Measurements from ENCODE around the gene CAPN1.

Gene CAPN1

DNA sequence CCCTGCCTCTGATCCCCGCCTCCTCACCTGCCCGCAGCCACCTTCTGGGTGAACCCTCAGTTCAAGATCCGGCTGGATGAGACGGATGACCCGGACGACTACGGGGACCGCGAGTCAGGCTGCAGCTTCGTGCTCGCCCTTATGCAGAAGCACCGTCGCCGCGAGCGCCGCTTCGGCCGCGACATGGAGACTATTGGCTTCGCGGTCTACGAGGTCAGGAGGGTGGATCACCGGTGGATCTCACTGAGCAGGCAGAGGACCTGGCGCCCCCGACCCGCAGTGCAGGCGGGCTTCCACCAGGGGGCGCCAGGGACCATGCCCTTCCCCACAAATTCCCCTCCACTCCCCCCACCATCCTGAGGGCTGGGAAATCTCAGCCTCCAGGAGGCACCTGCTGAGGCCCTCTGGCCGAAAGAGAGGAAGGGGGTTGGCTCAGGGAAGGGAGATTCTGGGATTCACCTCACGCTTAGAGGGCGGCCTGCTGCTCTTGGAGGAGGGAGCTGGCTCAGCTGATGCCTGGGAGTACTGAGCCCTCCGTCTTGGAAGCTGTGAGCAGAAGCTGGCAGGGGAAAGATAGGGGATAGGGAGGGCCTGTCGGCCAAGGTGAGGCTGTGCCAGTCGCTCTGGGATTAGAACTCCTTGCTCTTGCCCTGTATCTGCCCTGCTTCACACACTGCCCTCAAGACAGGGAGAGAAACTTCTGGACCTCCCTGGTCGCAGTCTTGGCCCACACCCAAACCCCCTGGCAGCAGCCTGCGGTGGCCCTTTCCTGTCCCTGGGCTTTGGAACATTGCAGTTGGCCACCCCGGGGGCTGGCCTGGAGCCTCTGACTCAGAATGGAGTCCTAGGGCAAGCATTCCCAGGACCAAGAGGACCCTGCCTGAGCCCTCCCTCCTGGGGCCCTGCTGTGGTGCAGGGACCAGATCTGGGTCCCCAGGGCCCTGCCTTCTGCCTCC, 23.2 kb downstream of the CAPN1 start:
- peak in 1 of 2 donors; percentile 27 for DNase-seq

DNA sequence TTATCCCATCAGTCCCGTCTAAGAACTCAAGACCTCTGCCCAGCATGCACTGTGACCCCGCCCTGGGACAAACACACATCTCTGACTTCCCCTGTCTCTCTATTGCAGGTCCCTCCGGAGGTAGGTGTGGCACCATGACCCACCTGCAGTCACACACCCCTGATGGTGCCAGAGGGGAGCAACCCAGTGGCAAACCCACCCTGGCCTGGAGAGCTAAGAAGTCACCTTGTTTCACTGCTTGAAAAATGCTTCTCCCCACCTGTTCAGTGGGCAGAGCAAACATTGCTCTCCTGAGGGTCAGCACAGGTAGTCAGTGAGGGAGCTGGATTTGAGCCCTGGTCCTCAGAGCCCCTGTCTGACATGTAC, 23.9 kb downstream of the CAPN1 start:
- DNase-seq, result no peak

DNA sequence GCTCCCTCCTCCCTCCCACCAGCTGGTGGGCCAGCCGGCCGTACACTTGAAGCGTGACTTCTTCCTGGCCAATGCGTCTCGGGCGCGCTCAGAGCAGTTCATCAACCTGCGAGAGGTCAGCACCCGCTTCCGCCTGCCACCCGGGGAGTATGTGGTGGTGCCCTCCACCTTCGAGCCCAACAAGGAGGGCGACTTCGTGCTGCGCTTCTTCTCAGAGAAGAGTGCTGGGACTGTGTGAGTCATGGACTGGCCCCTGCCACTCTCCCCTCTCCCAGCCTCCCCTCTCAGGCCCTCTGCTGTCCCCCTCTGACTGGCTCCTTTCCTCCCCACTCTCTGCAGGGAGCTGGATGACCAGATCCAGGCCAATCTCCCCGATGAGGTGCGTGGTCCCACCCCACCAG, 24.7 kb downstream of the CAPN1 start:
- no peak for DNase-seq

DNA sequence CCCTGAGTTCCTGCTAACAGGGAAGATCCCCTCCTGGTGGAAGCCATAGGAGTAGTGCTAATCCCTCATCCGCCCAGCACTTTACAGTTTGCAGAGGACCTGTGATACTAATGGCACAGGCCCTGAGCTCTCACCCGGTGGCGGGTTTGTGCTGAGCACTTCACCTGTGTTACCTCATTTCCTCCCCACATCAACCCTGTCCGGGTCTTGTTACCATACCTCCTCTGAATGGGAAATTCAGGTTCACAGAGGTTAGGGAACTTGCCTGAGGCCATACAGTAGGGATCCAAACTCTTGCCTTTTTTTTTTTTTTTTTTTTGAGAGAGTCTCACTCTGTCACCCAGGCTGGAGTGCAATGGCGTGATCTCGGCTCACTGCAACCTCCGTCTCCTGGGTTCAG, 25.2 kb downstream of the CAPN1 start:
- no peak for DNase-seq

DNA sequence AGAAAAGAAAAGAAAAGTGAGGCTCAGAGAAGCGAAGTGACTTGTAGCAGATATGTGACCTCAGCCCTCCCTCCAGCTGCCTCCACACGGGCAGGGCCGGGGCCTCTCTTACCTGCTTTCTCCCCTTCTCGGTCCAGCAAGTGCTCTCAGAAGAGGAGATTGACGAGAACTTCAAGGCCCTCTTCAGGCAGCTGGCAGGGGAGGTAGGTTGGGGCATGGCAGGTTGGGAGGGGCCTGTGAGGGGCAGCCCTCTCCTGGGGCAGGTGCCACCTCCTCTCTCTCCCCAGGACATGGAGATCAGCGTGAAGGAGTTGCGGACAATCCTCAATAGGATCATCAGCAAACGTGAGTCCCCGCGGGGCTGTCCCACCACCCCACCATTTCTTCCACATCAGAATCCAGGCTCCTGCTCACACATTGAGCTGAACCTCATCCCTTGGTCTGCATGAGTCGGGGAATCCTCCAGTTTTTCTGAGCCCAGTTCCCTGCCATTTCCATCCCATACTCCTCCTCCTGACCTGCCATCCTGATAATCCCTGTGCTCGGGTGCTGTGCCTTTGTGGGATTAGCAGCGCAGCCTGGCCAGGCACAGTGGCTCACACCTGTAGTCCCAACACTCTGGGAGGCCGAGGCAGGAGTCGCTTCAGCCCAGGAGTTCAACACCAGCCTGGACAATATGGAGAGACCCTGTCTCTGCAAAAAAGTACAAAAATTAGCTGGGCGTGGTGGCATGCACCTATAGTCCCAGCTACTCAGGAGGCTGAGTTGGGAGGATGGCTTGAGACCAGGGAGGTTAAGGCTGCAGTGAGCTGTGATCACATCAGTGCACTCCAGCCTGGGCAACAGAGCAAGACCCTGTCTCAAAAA, 26.4 kb downstream of the CAPN1 start:
- no peak for DNase-seq

DNA sequence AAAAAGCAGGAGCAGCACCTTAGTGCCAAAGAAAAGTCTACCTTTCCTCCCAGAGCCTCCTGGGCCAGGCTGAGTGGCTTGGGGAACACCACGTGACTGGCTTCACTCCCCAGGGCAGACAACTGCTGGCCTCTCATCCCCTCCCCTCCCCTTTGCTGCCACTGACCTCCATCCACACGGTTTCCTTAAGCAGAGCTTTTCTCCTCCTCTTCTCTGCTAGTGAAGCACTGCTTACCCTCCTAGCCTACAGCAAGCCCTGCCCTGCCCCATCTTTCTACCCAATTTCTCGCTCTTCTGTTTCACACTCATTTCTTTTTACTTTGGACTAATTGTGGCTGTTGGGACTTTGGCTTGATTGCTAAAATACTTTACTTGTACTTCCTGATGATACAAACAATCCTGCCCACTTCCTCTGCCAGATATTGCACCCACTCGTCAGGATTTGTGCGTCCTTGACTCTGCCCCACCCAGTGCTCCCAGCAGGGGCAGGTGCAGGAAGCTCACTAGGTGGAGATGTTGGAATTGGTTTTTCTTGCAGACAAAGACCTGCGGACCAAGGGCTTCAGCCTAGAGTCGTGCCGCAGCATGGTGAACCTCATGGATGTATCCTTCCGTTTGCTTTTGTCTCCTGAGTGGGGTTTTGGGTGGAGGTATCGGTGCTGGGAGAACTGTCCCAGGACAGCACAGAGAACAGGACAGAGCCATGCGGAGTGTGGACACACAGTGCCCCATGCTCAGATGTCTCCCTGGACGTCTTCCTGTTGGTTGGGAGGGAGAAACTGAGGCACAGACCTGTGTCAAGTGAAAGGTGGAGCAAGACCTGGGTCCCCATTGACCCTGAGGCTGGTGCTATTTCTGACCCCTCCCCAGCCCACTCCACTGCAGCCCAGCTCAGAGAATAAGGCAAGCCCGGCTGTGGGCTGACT, 27.3 kb downstream of the CAPN1 start:
- DNase-seq, result no peak

DNA sequence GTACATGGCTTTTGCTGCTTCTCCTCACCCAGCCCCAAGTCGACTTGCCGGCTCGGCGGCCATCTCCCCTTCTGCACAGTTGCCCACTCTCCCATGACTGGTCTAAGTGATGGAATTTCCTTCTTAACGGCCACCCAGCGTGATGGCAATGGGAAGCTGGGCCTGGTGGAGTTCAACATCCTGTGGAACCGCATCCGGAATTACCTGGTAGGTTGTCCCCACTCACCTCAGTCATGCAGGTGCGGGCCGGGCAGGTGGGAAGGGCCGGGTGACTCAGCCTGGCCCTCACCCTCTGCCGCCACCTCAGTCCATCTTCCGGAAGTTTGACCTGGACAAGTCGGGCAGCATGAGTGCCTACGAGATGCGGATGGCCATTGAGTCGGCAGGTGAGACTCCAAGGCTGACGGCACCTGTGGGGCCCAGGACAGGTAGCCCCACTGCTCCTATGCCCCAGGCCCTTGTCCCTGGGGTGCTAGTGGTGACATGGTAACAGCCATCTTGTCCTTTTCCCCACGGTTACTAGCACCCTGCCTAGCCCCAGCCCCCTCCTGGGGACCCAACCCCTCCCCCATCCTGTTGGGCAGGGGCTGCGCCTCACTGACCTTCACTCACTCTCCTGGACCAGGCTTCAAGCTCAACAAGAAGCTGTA, 28.1 kb downstream of the CAPN1 start:
- DNase-seq, result no peak

DNA sequence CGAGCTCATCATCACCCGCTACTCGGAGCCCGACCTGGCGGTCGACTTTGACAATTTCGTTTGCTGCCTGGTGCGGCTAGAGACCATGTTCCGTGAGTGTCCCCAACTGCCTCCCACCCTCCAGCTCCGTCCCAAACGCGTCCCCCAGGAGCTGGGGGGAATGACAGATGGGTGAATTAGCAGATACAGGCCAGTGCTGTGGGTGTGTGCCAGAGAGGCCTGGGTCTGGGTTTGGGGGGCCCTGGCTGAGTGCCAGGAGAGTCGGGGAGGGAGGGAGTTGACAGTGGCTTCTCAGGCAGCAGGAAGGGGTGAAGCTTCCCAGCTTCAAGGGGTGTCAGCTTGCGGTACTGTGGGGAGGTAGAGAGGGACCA, 28.6 kb downstream of the CAPN1 start:
- no peak for DNase-seq

DNA sequence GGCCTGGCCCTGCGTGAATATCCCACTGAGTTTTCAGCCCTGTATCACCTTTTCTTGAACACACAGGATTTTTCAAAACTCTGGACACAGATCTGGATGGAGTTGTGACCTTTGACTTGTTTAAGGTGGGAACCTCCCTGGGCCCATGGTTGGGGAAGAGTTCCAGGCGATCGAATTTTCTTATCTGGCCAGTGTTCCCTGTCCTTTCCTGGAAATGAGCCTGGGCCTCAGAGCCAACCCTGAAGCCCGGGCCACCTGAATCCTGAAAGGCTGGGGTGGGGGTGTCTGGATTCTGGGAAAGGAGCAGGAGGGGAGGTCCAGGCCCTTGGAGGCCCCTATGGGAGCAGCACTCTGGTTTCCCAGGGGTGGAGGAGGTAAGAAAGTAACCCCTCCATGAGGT, 29.0 kb downstream of the CAPN1 start:
- no peak for DNase-seq

DNA sequence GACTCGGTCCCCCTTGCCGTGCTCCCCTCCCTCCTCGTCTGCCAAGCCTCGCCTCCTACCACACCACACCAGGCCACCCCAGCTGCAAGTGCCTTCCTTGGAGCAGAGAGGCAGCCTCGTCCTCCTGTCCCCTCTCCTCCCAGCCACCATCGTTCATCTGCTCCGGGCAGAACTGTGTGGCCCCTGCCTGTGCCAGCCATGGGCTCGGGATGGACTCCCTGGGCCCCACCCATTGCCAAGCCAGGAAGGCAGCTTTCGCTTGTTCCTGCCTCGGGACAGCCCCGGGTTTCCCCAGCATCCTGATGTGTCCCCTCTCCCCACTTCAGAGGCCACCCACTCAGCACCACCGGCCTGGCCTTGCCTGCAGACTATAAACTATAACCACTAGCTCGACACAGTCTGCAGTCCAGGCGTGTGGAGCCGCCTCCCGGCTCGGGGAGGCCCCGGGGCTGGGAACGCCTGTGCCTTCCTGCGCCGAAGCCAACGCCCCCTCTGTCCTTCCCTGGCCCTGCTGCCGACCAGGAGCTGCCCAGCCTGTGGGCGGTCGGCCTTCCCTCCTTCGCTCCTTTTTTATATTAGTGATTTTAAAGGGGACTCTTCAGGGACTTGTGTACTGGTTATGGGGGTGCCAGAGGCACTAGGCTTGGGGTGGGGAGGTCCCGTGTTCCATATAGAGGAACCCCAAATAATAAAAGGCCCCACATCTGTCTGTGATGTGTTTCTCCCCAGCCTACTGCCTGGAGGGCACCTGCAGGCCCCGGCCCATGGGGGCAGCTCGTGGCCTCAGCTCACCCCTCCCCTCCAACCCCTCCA, 29.8 kb downstream of the CAPN1 start:
- DNase-seq, result no peak

DNA sequence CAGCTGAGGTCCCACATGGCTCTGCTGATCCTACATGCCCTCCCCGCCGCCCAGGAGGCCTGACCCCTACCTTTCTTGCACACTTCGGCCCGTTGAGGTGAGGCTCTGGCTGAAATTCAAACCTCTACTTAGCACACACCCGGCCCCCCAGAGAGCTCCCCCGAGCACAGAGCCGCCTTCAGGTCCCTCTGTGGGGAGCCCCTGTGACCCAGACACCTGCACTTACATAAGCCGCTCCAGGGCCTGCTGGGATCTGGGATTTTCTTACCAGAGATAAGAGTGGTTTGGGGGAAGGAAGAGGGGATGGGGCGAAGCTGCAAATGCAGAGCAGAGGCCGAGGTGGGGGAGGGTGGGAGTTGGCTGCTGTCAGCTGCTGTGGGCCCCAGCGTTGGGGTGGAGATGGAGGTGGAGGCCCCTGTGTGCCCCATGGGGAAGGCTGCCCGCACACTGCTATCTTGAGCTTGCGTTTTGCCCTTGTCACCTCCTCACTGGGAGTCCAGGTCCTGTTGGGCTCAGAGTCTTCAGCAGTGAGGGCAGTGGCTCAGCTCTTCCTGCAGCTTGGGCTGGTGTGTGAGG, 30.6 kb downstream of the CAPN1 start:
- no peak for DNase-seq

DNA sequence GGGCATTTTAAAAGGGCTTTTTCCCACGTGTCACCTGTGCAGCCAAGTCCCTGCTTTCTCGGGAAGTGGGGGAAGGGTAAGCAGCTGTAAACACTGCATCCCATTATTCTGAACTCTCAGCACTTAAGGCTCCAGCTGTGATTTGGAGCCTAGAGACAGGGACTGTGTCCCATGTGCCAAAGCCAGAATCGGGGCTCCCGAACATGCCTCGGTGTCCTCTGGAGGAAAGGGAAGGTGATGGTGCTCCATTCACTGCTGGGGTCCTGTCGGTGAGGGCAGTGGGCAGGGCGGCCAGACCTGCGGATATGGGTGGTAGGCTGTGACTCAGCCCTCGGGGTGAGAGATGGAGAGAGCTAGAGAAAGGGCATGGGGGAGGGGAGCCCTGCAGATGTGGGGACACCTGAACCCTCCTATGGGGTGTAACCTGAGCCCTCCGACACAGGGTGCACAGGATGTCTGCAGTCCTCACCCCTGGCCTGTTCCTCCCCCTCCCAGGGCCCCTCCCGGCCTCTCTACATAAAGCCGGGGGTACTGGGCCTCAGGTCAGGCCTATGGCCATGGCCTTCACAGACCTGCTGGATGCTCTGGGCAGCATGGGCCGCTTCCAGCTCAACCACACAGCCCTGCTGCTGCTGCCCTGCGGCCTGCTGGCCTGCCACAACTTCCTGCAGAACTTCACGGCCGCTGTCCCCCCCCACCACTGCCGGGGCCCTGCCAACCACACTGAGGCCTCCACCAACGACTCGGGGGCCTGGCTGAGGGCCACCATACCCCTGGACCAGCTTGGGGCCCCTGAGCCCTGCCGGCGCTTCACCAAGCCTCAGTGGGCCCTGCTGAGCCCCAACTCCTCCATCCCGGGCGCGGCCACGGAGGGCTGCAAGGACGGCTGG, 31.8 kb downstream of the CAPN1 start:
- no peak for DNase-seq

DNA sequence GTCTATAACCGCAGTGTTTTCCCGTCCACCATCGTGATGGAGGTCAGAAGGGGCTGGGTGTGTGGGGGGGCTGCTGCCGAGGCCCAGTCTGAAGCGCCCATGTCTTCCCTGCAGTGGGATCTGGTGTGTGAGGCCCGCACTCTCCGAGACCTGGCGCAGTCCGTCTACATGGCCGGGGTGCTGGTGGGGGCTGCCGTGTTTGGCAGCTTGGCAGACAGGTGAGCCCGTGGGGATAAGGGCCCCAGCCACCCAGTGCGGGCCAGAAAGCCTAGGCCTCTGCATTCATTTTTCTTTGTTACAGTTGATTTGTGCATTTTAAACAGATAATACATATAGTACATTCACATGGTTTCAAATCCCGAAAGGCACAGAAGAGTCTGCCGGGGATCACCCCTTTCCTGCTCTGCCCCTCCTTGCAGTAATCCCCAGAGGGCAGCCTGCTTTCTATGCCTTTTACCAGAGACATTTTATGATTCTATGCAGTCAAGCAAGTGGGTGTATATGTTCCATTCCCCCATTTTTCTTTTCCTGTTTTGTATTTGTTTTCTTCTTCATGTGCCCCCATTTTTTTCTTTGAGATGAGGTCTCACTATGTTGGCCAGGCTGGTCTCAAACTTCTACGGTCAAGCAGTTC, 32.6 kb downstream of the CAPN1 start:
- no peak for DNase-seq

DNA sequence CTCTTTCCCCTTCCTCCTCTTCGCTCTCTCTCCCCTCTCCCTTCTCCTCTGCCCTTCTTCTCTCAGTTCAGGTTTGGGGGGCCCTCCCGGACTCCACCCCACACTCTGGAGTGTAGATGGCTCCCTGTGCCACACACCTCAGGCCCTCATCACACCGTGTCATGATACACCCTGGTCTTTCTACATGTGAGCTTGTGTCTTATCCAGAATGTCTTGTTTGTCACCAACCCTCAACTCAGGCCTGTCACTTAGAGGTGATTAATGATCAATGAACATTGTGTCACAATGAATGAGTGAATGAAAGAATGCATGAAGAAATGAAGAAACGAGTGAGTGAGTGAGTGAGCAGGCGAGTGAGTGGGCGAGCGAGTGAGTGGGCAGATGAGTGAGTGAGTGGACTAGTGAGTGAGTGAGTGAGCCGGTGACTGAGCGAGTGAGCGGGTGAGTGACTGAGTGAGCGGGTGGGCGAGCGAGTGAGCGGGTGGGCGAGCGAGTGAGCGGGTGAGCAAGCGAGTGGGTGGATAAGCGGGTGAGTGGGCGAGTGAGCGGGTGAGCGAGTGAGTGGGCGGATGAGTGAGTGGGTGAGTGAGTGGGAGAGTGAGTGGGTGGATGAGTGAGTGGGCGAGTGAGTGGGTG, 33.8 kb downstream of the CAPN1 start:
- DNase-seq, result no peak

DNA sequence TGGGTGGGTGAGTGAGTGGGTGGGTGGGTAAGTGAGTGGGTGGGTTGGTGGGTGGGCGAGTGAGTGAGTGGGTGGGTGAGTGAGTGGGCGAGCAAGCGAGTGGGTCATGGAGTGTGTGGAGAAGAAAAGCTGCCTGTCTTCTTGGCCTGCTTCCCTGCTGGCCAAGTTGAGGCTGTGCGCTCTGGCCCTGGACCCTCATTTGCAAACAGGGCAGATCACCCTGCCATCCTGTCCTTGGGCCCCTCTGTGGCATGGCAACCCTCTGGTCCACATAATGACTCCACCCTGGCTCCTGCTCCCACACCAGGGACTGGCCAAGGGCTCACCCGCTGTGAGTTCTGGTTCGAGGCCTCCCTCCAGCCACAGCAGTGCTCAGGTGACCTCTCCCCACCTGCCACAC, 35.1 kb downstream of the CAPN1 start:
- DNase-seq, result no peak

DNA sequence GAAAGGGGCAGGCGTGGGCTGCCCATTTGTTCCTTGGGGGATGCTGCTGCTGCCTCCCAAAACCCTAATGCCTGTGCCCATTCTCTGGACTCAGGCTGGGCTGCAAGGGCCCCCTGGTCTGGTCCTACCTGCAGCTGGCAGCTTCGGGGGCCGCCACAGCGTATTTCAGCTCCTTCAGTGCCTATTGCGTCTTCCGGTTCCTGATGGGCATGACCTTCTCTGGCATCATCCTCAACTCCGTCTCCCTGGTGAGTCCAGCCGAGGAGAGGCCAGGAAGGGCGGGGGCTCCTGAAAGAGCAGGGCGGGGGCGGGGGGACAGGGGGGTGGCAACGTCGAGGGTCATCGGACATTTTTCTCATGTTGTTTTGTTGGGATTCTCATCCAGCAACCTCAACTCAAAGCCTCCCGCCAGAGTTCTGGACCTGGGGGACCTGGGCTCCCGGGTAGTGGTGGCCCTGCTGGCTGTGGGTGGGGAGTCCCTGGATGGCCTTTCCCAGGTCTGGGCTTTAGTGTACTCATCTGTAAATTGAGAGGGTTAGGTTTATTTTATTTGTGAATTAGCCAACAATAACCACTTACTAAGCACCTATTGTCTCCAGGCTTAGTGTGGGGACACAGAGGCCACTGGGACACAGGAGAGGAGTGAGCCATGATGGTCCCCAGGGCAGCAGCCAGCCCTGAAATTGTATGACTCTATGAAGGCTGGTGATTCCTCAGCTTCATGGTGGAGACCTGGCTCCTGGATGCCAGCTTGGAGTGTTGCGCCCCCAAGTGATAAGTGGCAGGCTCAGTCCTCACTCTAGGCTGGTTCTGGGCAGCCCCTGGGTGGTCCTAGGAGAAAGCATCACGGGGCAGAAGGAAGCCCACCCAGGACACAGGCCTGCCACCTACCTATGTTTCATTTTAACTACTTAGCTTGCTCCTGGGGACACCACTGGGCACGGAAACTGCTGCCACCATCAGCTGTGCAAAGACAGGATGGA, 36.0 kb downstream of the CAPN1 start:
- no peak for DNase-seq

DNA sequence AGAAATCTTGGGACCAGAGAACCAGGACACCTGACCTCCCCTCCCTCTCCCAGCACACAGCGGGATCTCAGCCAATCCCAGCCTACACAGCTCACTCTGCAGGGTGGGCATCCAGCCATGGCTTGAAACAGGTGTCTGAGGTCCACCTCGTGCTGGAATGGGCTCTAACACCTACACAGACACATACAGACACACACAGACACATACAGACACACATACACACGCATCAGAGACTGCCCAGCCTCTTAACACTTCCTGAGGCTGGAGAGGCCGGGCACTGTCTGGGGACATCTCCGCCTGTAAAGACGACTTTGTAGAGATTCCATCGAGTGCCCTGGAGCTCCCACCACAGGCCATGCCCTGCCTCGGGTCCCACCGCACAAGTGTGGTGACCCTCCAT, 36.7 kb downstream of the CAPN1 start:
- no peak for DNase-seq

DNA sequence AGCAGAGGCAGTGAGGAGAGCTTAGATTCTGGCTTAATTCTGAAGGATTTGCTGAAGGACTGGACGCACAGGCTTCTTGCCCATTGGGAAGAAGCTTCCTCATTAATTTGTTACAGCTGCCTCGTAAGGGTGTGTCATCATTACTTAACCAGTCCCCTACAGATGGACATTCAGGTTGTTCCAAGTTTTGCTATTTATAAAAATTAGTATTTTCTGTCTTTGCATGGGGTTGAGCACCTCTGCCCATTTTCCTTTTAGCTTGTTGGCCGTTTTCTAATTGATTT, 38.1 kb downstream of the CAPN1 start:
- DNase-seq, result no peak
